BJ (cell line): ENCODE measurements around the gene S100A3. TPM values are rescaled to one million over a fixed set of nuclear protein-coding genes. Genes with fewer than 3 reads are reported as not detected.

Experiments used
- CTCF ChIA-PET: fragments of 350-600 bp; formaldehyde crosslinking; extraction: SDS; loops from one replicate; lab custom pipeline; 2021; ENCODE audit warnings: antibody characterized with exemption, inconsistent platforms; lab: Yijun Ruan, JAX
- POLR2A ChIA-PET: fragments of 300-600 bp; sonication (Branson Sonifier 250); formaldehyde crosslinking; extraction: SDS; loops from one replicate; lab custom pipeline; 2021; ENCODE audit warnings: antibody characterized with exemption; lab: Charles Lee
- DNase-seq: peaks from one replicate; pipeline ENCODE4 v3.0.0-alpha.2; 2011; ENCODE audit warnings: low read depth
- H3K27me3 ChIP-seq: 2 replicates; pipeline ENCODE4 v1.6.0; 2011; ENCODE audit warnings: low read length; ENCODE audit not compliant: control insufficient read depth, insufficient read depth
- H3K36me3 ChIP-seq: 2 replicates; pipeline ENCODE4 v1.5.1; 2011; ENCODE audit warnings: low read length; ENCODE audit not compliant: control insufficient read depth, insufficient read depth
- H3K4me3 ChIP-seq: 2 replicates; pipeline ENCODE4 v1.5.1; 2011; ENCODE audit warnings: low read depth, mild to moderate bottlenecking, control low read depth, low read length
- polyA plus RNA-seq: library from polyadenylated mRNA; depleted of rRNA; stranded (reverse); fragments of >200 nt; gene quantifications from 2 replicates; pipeline ENCODE4 v1.2.3, GENCODE V29; 2011
- TF ChIP-seq, protein P1 (sequence below): IDR thresholded peaks from 2 replicates; pipeline ENCODE4 v1.5.1; 2011; ENCODE audit warnings: low read depth, mild to moderate bottlenecking, control low read depth, inconsistent platforms, low read length, moderate library complexity; ENCODE audit not compliant: insufficient read depth

Gene S100A3
- polyA plus RNA-seq, 1 experiment, result 9.5 TPM

DNA sequence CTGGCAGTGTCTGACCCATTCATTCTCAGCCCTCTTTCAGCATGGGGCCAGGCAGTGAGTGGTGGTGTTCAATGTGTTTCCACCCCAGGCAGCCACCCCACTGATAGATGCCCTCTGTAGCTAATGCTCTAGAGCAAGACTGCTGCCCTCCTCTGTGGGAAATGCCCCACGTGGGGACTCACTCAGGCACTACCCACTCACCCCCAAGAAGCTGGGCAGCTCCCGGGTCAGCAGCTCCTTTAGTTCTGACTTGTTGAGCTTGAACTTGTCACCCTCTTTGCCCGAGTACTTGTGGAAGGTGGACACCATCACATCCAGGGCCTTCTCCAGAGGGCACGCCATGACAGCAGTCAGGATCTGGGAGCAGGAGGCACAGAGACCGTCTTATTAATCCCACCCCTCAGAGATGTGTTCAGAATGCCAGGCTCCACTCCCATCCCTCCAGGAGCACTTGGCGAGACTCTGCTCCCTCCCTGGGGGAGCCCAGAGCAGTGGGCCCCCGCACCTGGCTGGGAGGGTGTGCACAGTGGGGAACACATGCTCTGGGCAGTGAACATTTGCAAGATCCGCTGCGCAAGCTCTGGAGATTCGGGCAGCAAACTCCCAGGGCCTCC, 4.5 kb downstream of the S100A3 start:
- POLR2A ChIA-PET, result interaction anchor here (0.7 to 3.9 kb wide), 5 partner anchors 10 to 196 kb away, joined by 3 to 36 read pairs (median 4); partner anchors contain the start of gene S100A6

DNA sequence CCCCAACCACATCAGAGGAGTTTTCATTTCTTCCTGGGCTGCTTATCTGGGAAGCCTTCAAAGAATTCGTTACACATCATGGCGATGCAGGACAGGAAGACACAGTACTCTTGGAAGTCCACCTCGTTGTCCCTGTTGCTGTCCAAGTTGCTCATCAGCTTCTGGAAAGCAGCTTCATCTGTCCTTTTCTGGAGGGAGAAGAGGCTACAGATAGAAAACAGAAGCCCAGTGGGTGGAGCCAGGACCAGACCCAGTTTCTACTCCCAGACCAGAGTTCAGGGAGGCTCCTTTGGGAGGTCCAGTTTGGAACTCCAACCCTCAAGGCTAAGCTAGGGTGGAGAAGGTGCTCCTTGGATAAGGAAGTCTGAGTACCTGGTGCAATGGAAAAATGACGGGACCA, 5.3 kb downstream of the S100A3 start:
- Histone ChIP-seq H3K36me3 (no peaks in the 10 kb centered on the region), H3K4me3 (peak overlapping the region; percentile 44; the same call in 1 of the 2 replicates), H3K27me3 (no peaks in the 10 kb centered on the region)
- TF ChIP-seq, protein P1, sequence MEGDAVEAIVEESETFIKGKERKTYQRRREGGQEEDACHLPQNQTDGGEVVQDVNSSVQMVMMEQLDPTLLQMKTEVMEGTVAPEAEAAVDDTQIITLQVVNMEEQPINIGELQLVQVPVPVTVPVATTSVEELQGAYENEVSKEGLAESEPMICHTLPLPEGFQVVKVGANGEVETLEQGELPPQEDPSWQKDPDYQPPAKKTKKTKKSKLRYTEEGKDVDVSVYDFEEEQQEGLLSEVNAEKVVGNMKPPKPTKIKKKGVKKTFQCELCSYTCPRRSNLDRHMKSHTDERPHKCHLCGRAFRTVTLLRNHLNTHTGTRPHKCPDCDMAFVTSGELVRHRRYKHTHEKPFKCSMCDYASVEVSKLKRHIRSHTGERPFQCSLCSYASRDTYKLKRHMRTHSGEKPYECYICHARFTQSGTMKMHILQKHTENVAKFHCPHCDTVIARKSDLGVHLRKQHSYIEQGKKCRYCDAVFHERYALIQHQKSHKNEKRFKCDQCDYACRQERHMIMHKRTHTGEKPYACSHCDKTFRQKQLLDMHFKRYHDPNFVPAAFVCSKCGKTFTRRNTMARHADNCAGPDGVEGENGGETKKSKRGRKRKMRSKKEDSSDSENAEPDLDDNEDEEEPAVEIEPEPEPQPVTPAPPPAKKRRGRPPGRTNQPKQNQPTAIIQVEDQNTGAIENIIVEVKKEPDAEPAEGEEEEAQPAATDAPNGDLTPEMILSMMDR, result no peak
- CTCF ChIA-PET, result interaction anchor here (0.8 to 5.4 kb wide), 6 partner anchors 11 to 74 kb away, joined by 3 to 31 read pairs (median 6); no protein-coding TSS in a partner anchor
- DNase-seq, result no peak
- POLR2A ChIA-PET, result interaction anchor here (0.6 to 3.9 kb wide), 3 partner anchors 9 to 25 kb away, joined by 3 to 36 read pairs (median 4); partner anchors contain the start of gene S100A6

More for the DNA sequence above, 4.5 kb downstream of the S100A3 start:
- no peaks in the 10 kb centered on the region for H3K27me3 ChIP-seq
- H3K36me3 ChIP-seq, result no peaks in the 10 kb centered on the region
- peak overlapping the region; percentile 44 for H3K4me3 ChIP-seq
- DNase-seq, result no peak
- TF ChIP-seq, protein P1, result no peak
- CTCF ChIA-PET, result interaction anchor here (0.7 to 5.4 kb wide), 10 partner anchors 9 to 83 kb away, joined by 3 to 31 read pairs (median 4); partner anchors contain the start of genes S100A13 and S100A6

DNA sequence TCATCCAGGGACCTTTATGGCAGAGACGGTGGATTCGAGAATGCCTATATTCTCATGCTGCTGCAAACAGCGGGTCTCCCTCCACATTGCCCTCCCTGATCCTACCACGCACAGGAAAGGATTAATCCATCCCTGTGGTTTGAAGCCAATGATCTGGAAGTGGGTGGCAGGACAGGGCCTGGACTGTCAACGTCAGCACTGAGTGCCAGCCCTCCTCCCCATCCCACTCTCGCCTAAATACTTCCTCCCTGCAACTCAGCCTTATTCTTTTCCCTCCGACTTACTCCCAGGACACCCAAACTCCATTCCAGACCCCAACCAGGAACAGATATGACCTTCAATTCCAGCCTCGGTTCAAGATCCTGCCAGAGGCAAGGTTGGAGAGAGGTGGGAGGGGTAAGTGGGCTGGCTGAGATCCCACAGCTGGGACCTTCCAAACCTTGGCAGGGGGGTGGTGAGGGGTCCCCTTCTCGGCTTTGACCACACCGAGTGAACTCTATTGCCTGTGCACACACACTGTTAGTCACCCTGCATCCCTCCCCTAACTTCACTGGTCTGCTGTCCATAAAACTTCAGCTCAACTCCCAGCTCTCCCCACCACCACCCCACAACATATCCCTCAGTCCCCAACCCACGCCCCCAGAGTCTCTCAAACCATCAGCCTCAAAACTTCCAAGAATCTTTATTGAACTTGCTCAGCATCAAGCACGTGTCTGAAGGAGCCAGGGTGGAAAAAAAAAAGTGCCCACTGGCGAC, 5.9 kb downstream of the S100A3 start:
- TF ChIP-seq, protein P1, result no peak
- no peak overlapping the region for H3K4me3 ChIP-seq
- no peak for DNase-seq
- ChIA-PET CTCF (interaction anchor here (0.8 to 5.4 kb wide), 6 partner anchors 10 to 75 kb away, joined by 3 to 31 read pairs (median 6); no protein-coding TSS in a partner anchor), POLR2A (interaction anchor here (0.6 to 3.9 kb wide), 3 partner anchors 9 to 1372 kb away, joined by 3 to 36 read pairs (median 4); partner anchors contain the start of gene S100A6)
- no peaks in the 10 kb centered on the region for H3K27me3 ChIP-seq
- H3K36me3 ChIP-seq, result no peaks in the 10 kb centered on the region

DNA sequence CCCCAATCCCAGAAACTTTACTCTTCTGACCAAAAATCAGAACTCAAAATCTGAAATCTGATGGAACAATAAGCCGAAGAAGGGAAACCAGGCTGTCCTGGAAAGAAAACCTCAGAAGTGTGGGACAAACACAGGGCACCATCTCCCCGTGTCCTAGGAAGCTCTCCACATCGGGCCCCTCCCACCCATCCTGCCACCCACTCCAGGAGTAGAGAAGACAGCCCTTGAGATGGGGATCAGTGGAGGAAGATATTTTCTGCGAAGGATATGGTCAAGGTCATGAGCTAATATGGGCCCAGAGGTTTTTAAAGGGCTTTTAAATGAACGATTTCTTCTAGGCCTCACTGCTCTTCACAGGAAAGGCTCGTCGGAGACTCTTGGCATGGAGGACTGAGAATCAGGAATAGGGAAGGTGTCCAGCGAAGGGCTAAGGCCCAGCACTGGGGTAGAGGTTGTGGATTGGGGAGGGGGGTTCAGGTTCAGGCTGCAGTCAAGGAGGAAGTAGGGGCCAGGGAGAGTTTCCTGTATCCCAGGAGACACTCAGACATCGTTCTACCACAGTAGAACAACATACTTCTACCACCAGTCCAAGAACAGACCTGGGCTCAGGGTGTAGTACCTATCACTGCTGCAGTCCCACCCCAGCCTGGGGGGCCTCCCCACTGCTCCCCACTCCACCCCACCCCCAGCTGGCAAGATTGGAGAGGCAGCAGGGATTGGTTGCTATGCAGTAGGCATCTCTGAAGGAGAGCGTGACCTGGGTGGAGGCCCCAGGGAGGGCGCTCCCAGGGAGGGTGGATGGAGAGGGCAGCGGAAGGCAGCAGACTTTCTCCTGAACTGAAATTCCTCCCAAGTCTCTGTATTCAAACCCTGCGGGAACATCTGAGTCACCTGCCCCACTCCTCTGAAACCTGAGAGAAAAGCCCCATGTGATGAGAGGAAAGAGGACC, 7.1 kb downstream of the S100A3 start:
- H3K4me3 ChIP-seq, result no peak overlapping the region
- ChIA-PET CTCF (interaction anchor here (1.4 to 5.4 kb wide), 4 partner anchors 9 to 31 kb away, joined by 3 to 31 read pairs (median 8); partner anchors contain the start of gene S100A2), POLR2A (interaction anchor here (0.6 kb wide), 1 partner anchor 19 kb away, joined by 3 read pairs; no protein-coding TSS in a partner anchor)
- TF ChIP-seq, protein P1, result no peak
- no peaks in the 10 kb centered on the region for H3K36me3 ChIP-seq
- no peaks in the 10 kb centered on the region for H3K27me3 ChIP-seq
- no peak for DNase-seq
